KMS-11 (cell line): ENCODE measurements around the gene DARS2.
"Not testable (repeated sequence)": the region's sequence is repeated elsewhere in the genome, so short reads cannot be mapped to it uniquely, and the experiment has no call there.

Source experiments
- H2AFZ ChIP-seq: fragments of 200-600 bp; sonication (generic); 2 replicates; pipeline ENCODE4 v1.6.1; 2016; ENCODE audit warnings: antibody characterized with exemption, mixed run types, low read depth
- H3K27ac ChIP-seq: fragments of 200-600 bp; sonication (generic); 2 replicates; pipeline ENCODE4 v1.6.1; 2016; ENCODE audit warnings: mild to moderate bottlenecking, mixed run types
- H3K27me3 ChIP-seq: fragments of 200-600 bp; sonication (generic); 2 replicates; pipeline ENCODE4 v1.6.1; 2017; ENCODE audit warnings: mild to moderate bottlenecking, low read depth, mixed run types, moderate library complexity; ENCODE audit not compliant: insufficient read depth
- H3K36me3 ChIP-seq: fragments of 200-600 bp; sonication (generic); 2 replicates; pipeline ENCODE4 v1.6.1; 2017; ENCODE audit warnings: mild to moderate bottlenecking, mixed run types; ENCODE audit not compliant: insufficient read depth
- H3K4me1 ChIP-seq: fragments of 200-600 bp; sonication (generic); 2 replicates; pipeline ENCODE4 v1.6.1; 2016; ENCODE audit warnings: mild to moderate bottlenecking, low read depth, mixed run types; ENCODE audit not compliant: poor library complexity, severe bottlenecking
- H3K4me2 ChIP-seq: fragments of 200-600 bp; sonication (generic); 2 replicates; pipeline ENCODE4 v1.7.0; 2016; ENCODE audit warnings: mild to moderate bottlenecking, mixed run types
- H3K4me3 ChIP-seq: fragments of 200-600 bp; sonication (generic); IDR thresholded peaks from 2 replicates; pipeline ENCODE4 v1.6.1; 2017; ENCODE audit warnings: low read depth, low read length, mixed read lengths; ENCODE audit not compliant: insufficient read depth
- H3K79me2 ChIP-seq: fragments of 200-600 bp; sonication (generic); 2 replicates; pipeline ENCODE4 v1.6.1; 2016; ENCODE audit warnings: low read depth, mixed run types; ENCODE audit not compliant: insufficient read depth
- H3K9ac ChIP-seq: fragments of 200-600 bp; sonication (generic); 2 replicates; pipeline ENCODE4 v1.6.1; 2016; ENCODE audit warnings: mild to moderate bottlenecking, mixed run types
- H4K20me1 ChIP-seq: fragments of 200-600 bp; sonication (generic); 2 replicates; pipeline ENCODE4 v1.6.1; 2016; ENCODE audit warnings: mild to moderate bottlenecking, mixed run types; ENCODE audit not compliant: insufficient read depth
- CTCF ChIP-seq: fragments of 200-600 bp; sonication (generic); conservative IDR thresholded peaks from 2 replicates; pipeline ENCODE4 v1.6.1; 2017; ENCODE audit warnings: low read depth, mild to moderate bottlenecking, antibody characterized with exemption, low read length, moderate library complexity, mixed read lengths

Gene DARS2

GRCh38 chr1:173789841-173790240 is 34.6 kb upstream of the DARS2 start:
- TF ChIP-seq CTCF, result no peak
- Histone ChIP-seq H3K4me3 (no peak overlapping the region), H3K79me2 (no peaks in the 10 kb centered on the region), H3K9ac (no peak overlapping the region), H3K4me1 (no peaks in the 10 kb centered on the region), H2AFZ (no peak overlapping the region), H3K27ac (no peak overlapping the region), H3K4me2 (no peak overlapping the region), H4K20me1 (no peaks in the 10 kb centered on the region), H3K27me3 (no peaks in the 10 kb centered on the region), H3K36me3 (no peaks in the 10 kb centered on the region)

DNA sequence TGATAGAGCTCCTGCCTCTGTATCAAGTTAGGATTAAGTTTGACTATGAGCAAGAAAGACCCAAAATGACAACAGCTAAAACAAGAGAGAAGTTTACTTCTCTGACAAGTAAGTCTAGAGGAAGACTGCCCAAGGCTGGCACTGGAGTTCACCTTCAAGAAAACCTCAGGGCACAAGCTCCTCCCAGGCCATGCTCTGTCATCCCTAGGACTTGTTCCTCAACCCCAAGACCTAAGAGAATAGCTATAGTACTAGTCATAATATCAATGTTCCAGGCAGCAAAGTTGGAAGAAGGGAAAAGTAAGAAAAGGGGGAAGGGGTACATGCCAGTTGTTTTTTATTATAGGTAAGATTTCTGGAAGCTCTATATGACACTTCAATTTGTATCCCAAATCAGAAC is 26.4 kb upstream of the DARS2 start:
- no peaks in the 10 kb centered on the region for H3K79me2 ChIP-seq
- no peaks in the 10 kb centered on the region for H4K20me1 ChIP-seq
- H2AFZ ChIP-seq, result no peak overlapping the region
- no peak for TF ChIP-seq CTCF
- H3K4me2 ChIP-seq, result no peak overlapping the region
- no peak overlapping the region for H3K27ac ChIP-seq
- no peak overlapping the region for H3K4me3 ChIP-seq
- no peaks in the 10 kb centered on the region for H3K27me3 ChIP-seq
- H3K9ac ChIP-seq, result no peak overlapping the region
- no peaks in the 10 kb centered on the region for H3K36me3 ChIP-seq
- no peaks in the 10 kb centered on the region for H3K4me1 ChIP-seq

- H3K4me3 ChIP-seq, H4K20me1 ChIP-seq, H3K27me3 ChIP-seq, H3K4me2 ChIP-seq, H3K27ac ChIP-seq, H3K79me2 ChIP-seq, H3K9ac ChIP-seq, H2AFZ ChIP-seq, H3K4me1 ChIP-seq, H3K36me3 ChIP-seq: not testable (repeated sequence)
Measured at GRCh38 chr1:173799995-173800394, 24.5 kb upstream of the DARS2 start.

DNA sequence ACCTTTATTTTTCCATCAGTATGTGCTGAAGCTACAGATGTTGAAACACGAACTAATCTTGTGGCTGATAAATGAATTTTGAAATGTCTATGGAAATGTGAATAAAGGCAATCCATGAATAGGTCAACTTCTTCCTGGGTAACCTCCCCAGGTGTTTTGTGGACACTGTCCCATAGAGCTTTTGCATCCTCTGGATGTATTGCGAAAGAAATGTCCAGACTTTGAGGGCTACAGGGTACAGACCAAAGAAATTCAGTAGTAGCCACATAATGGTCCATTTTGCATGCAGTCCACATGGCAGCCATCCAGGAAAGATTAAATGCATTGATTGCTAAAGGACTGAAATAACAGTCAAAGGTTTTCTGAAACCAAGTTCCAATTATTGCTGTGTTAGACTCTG is 21.5 kb upstream of the DARS2 start:
- Histone ChIP-seq H3K4me2 (no peak overlapping the region), H3K79me2 (0 out of 2 replicates have a peak, but pooled peaks cover under 1% of the 10 kb centered on the region), H3K4me3 (no peak overlapping the region), H3K27me3 (no peaks in the 10 kb centered on the region), H3K27ac (no peak overlapping the region), H3K9ac (no peak overlapping the region), H2AFZ (no peak overlapping the region), H4K20me1 (no peaks in the 10 kb centered on the region), H3K4me1 (no peaks in the 10 kb centered on the region), H3K36me3 (peaks cover 8% of the 10 kb centered on the region; the same call in 1 of the 2 replicates)
- TF ChIP-seq CTCF, result no peak

- not testable (repeated sequence) for H3K27me3 ChIP-seq, H3K9ac ChIP-seq, H3K4me2 ChIP-seq, H4K20me1 ChIP-seq, H3K4me3 ChIP-seq, H3K36me3 ChIP-seq, H3K4me1 ChIP-seq, H3K27ac ChIP-seq, H2AFZ ChIP-seq
- H3K79me2 ChIP-seq, result peaks cover 80% of the 10 kb centered on the region
Measured at GRCh38 chr1:173813654-173814053, 10.8 kb upstream of the DARS2 start.
